Caco-2 (cell line): Measurements from ENCODE around the gene HOXA2. TPM values are rescaled to one million over a fixed set of nuclear protein-coding genes. Genes with fewer than 3 reads are reported as not detected.

Experiments
- BruUV-seq: library from RNA; stranded (reverse); fragments of 400-500 nt; replicated peaks from 2 replicates; lab custom pipeline; 2021; lab: Mats Ljungman, UMichigan
- CTCF ChIA-PET: fragments of 300-600 bp; sonication (Branson Sonifier 250); formaldehyde crosslinking; loops from one replicate; lab custom pipeline; 2022; ENCODE audit warnings: antibody characterized with exemption; lab: Charles Lee
- POLR2A ChIA-PET: fragments of 300-600 bp; sonication (Branson Sonifier 250); formaldehyde crosslinking; loops from one replicate; lab custom pipeline; 2022; ENCODE audit warnings: antibody characterized with exemption; lab: Charles Lee
- DNase-seq, 2 experiments: peaks; one replicate each; pipeline versions ENCODE4 v3.0.0 to v3.0.0-alpha.2; 2020 to 2022
- H3K27me3 ChIP-seq: replicated peaks from 2 replicates; pipeline ENCODE4 v1.6.0; 2011; ENCODE audit warnings: low read length; ENCODE audit not compliant: control insufficient read depth, insufficient read depth
- H3K36me3 ChIP-seq: 2 replicates; pipeline ENCODE4 v1.5.1; 2011; ENCODE audit warnings: low read length; ENCODE audit not compliant: control insufficient read depth, insufficient read depth
- H3K4me1 ChIP-seq: fragments of 250-450 bp; sonication (Bioruptor Pico); 2 replicates; pipeline ENCODE4 v1.5.1; 2020; ENCODE audit warnings: mild to moderate bottlenecking
- H3K4me3 ChIP-seq: 2 replicates; pipeline ENCODE4 v1.5.1; 2011; ENCODE audit warnings: low read depth, mild to moderate bottlenecking, control low read depth, low read length
- H3K9me3 ChIP-seq: fragments of 250-450 bp; sonication (Bioruptor Pico); 2 replicates; pipeline ENCODE4 v1.5.1; 2020; ENCODE audit warnings: mild to moderate bottlenecking, moderate library complexity
- H3K27ac Mint-ChIP-seq: one replicate; pipeline ENCODE4 v1.8.0; 2022; ENCODE audit warnings: mixed read lengths; ENCODE audit not compliant: unreplicated experiment
- H3K27me3 Mint-ChIP-seq: one replicate; pipeline ENCODE4 v1.8.0; 2022; ENCODE audit warnings: mixed read lengths; ENCODE audit not compliant: insufficient read depth, unreplicated experiment
- H3K36me3 Mint-ChIP-seq: one replicate; pipeline ENCODE4 v1.8.0; 2022; ENCODE audit warnings: mild to moderate bottlenecking, mixed read lengths; ENCODE audit not compliant: insufficient read depth, unreplicated experiment
- H3K4me1 Mint-ChIP-seq: one replicate; pipeline ENCODE4 v1.8.0; 2022; ENCODE audit warnings: low read depth, mixed read lengths; ENCODE audit not compliant: unreplicated experiment
- H3K4me3 Mint-ChIP-seq: one replicate; pipeline ENCODE4 v1.8.0; 2022; ENCODE audit warnings: mild to moderate bottlenecking, moderate library complexity, mixed read lengths; ENCODE audit not compliant: unreplicated experiment
- H3K9me3 Mint-ChIP-seq: one replicate; pipeline ENCODE4 v1.8.0; 2022; ENCODE audit warnings: mixed read lengths; ENCODE audit not compliant: unreplicated experiment
- CTCF ChIP-seq, 2 experiments: fragments of 200-600 bp in 1 of 2; IDR thresholded peaks; 1 replicate in 1 of 2; 2 replicates in 1 of 2; pipeline versions ENCODE4 v1.5.1 to v1.8.0; 2011 to 2022; ENCODE audit warnings: antibody characterized with exemption in 1 of 2, control low read depth in 1 of 2, inconsistent platforms in 1 of 2, low read depth in 1 of 2, low read length in 1 of 2, mild to moderate bottlenecking in 1 of 2, moderate library complexity in 1 of 2; ENCODE audit not compliant: insufficient read depth in 1 of 2, severe bottlenecking in 1 of 2, unreplicated experiment in 1 of 2
- intact Hi-C: fragments of 100-400 bp; cut with micrococcal nuclease; formaldehyde crosslinking; loops from one replicate; pipeline ENCODE4 v1.10.0; 2022; ENCODE audit not compliant: unreplicated experiment
- total RNA-seq: library from RNA; stranded (reverse); gene quantifications from 2 replicates; pipeline ENCODE4 v1.2.3, GENCODE V29; 2022

The HOXA2 gene
- total RNA-seq, 1 experiment from 2014 or later, result 1.5 TPM

- POLR2A ChIA-PET, result no interaction called here
- no peak for TF ChIP-seq CTCF (IDR thresholded peaks at IDR 0.05; ENCODE audit: insufficient read depth in 1 of 2, low read depth in 1 of 2, low read length in 1 of 2, severe bottlenecking in 1 of 2, unreplicated experiment in 1 of 2)
- Mint-ChIP-seq H3K36me3 (peaks cover 33% of the 10 kb centered on the region), H3K27me3 (no peaks in the 10 kb centered on the region), H3K27ac (peak overlapping the region; percentile 74), H3K9me3 (no peaks in the 10 kb centered on the region), H3K4me3 (peak overlapping the region; percentile 87), H3K4me1 (peaks cover 35% of the 10 kb centered on the region)
- no TSS peak for BruUV-seq
- Histone ChIP-seq H3K36me3 (no peaks in the 10 kb centered on the region), H3K4me1 (peaks cover 10% of the 10 kb centered on the region), H3K4me3 (peak overlapping the region; percentile 86), H3K27me3 (no peaks in the 10 kb centered on the region), H3K9me3 (no peaks in the 10 kb centered on the region)
- CTCF ChIA-PET, result interaction anchor here (0.7 to 2.1 kb wide), 3 partner anchors 13 to 247 kb away, joined by 3 to 7 read pairs (median 3); no protein-coding TSS in a partner anchor
- no peak for DNase-seq
- intact Hi-C loops, result loop anchor here (2.0 kb wide), 1 partner anchor 59 kb away; no protein-coding TSS in a partner anchor
Measured at GRCh38 chr7:27097686-27098577, 4.6 kb downstream of the HOXA2 start.

GRCh38 chr7:27096768-27097514 is 5.5 kb downstream of the HOXA2 start:
- H3K9me3 Mint-ChIP-seq, result no peaks in the 10 kb centered on the region
- peak overlapping the region; percentile 87 for H3K4me3 Mint-ChIP-seq
- BruUV-seq, result no TSS peak
- Histone ChIP-seq H3K4me3 (peak overlapping the region; percentile 86), H3K27me3 (no peaks in the 10 kb centered on the region), H3K9me3 (no peaks in the 10 kb centered on the region), H3K36me3 (no peaks in the 10 kb centered on the region), H3K4me1 (peaks cover 10% of the 10 kb centered on the region)
- POLR2A ChIA-PET, result interaction anchor here (0.7 to 1.7 kb wide), 7 partner anchors 10 to 109 kb away, joined by 3 to 16 read pairs (median 5); partner anchors contain the start of gene HOXA7
- TF ChIP-seq CTCF (IDR thresholded peaks at IDR 0.05; ENCODE audit: insufficient read depth in 1 of 2, low read depth in 1 of 2, low read length in 1 of 2, severe bottlenecking in 1 of 2, unreplicated experiment in 1 of 2), result no peak
- H3K27me3 Mint-ChIP-seq, result no peaks in the 10 kb centered on the region
- H3K27ac Mint-ChIP-seq, result peak overlapping the region; percentile 74
- H3K4me1 Mint-ChIP-seq, result peaks cover 42% of the 10 kb centered on the region
- intact Hi-C loops, result loop anchor here (1.0 to 2.0 kb wide), 4 partner anchors 13 to 237 kb away; partner anchors contain the start of gene SKAP2
- CTCF ChIA-PET, result interaction anchor here (0.6 to 2.1 kb wide), 7 partner anchors 14 to 233 kb away, joined by 3 to 7 read pairs (median 3); partner anchors contain the start of gene HOXA3
- peak in 1 of 2 experiments; percentile 47 for DNase-seq
- peaks cover 33% of the 10 kb centered on the region for H3K36me3 Mint-ChIP-seq
